Left lobe of liver (tissue), 2 donors: ENCODE results near the gene HSPG2. TPM values are rescaled to one million over a fixed set of nuclear protein-coding genes. Genes with fewer than 3 reads are reported as not detected.
"Not testable (repeated sequence)": the region's sequence is repeated elsewhere in the genome, so short reads cannot be mapped to it uniquely, and the experiment has no call there.

Source experiments
- ATAC-seq: fragments of 200-7000 bp; cut with Tn5 transposase; one replicate; pipeline ENCODE4 v1.9.1; 2020; ENCODE audit warnings: mild to moderate bottlenecking, moderate library complexity
- DNase-seq: peaks from one replicate; pipeline ENCODE4 v3.0.0-alpha.2; 2020; ENCODE audit warnings: low spot score
- total RNA-seq: library from RNA; stranded (reverse); gene quantifications from one replicate; pipeline ENCODE4 v1.2.1, GENCODE V29; 2021
- donor health status: DM: no; HTN: no; CAD: no; lungs with moderate emphysema.
- donor health status: DM: no; HTN: yes; CAD: no.

Gene HSPG2
- total RNA-seq, 1 donor from 2014 or later: 50.8 TPM

DNA sequence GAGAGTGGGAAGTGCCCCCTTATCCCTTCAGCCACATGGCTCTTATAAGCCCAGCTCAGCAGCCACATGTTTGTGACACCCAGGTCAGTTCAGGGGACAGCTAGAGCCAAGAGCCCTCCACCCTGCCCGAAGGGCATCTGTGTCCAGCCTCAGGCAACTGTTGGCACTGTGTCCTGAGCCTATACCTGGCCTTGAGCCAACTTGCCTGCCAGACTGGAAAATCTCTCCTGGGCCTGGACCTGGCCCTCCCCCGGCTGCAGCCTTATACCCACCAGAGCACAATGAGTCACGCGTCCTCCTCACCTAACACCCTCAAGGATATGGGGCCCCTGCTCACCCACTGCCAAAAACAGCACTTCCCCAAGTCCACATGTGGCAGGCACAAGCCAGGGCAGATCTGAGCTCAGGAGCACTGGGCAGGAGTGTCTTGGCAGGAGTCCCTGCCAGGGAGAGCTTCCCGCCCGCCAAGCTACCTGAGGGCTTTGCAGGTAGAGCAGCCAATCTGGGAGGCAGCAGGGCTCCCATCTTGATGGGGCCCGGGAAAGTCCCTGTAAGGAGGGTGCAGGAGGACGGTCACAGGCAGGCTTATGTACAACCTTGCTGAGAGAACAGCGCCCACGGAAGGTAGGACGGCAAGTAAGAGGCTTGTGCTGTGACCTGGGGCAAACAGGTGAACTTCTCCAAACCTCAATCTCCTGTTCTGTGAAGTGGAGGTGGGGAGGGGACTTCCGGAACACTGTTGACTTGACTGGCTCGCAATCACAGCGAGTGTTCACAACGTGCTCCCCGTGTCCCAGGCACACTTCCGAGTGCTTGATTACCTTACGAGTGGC lies 19.8 kb upstream of the HSPG2 start:
- peak; percentile 69 for DNase-seq
- ATAC-seq: peak; percentile 87

DNA sequence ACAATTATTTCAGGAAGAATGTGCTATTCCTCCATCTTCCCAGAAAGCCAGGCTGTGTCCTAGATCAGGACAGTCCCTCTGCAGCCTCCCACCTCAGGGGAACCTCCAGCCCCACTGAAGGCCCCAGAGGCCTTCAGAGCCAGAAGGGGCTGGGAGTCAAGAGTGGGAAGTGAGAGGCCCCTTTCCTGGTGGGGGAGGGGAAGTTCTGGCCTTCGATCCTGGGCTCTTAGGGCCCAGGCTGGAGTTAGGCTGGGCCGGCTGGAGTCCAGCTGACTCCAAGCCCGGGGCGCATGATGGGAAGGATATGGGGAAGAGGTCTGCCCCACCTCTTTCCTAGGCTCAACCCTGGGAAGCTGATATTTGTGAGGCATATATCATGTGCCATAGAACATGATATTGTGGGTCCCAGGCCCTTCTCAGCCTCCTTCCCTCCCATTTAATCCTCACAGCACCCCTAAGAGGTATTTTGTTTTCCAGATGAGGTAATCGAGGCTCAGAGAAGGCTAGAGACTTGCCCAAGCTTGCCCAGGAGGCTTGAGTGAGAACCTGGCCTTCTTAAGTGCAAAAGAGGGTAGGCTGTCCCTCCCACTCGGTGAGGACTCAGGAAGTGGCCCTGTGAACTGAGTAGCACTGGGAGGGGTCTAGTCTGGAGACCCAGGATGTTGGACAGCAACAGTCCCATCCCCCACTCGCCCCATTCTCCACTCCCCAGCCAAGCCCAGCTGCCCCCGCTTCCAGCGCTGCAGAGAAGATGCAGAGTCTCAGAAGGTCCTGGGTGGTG lies 18.6 kb upstream of the HSPG2 start:
- ATAC-seq (no peak), DNase-seq (no peak)

DNA sequence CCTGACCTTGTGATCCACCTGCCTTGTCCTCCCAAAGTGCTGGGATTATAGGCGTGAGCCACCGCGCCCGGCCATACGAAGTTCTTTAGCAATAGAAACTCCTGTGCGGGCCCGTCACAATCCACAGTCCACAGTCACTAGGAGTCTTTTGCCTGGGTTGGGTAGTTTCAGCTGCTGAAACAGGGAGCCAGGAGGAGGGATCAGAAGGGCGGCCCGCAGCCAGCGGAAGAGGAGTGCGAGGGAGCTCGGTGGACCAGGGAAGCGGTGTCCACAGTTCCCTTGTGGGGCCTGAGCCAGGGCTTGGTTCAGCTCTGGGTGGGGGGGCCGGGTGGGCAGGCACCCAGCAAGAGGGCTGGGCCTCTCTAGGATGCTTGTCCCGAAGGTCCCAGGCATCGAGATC lies 17.9 kb upstream of the HSPG2 start:
- DNase-seq (no peak), ATAC-seq (no peak)

DNA sequence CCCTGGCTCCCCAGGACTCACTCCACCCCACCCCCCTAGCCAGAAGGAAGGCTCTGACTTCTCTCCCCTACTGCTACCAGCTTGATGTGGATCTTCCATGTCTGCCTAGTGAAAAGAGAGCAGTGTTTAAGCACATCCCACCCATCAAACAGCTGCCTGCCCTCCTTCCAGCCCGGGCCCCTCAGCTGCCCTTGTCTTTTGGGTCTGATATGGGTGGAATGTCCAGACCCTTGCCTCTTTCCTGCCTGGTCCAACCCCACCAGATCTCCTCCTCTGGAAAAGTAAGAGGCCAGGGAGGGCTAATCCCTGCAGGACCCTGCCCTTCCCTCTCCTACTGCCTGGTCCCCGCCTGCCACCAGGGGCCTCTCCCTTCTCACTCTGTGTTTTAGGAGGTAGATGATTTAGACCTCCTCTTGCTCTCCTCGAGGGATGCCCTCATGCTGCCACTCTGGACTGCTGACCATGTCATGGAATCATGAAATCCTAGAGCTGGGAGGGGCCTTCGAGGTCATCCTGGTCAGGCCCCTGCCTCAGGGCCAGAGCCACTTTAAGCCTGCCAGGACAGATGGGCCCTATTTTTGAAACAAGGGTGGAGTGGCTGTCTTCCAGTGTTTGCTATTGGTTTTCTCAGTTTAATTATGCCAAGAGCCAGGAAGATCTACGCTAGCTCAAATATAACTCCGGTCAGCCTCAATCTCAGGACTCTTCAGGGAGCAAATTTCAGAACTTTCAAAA lies 15.8 kb upstream of the HSPG2 start:
- DNase-seq (no peak), ATAC-seq (no peak)

DNA sequence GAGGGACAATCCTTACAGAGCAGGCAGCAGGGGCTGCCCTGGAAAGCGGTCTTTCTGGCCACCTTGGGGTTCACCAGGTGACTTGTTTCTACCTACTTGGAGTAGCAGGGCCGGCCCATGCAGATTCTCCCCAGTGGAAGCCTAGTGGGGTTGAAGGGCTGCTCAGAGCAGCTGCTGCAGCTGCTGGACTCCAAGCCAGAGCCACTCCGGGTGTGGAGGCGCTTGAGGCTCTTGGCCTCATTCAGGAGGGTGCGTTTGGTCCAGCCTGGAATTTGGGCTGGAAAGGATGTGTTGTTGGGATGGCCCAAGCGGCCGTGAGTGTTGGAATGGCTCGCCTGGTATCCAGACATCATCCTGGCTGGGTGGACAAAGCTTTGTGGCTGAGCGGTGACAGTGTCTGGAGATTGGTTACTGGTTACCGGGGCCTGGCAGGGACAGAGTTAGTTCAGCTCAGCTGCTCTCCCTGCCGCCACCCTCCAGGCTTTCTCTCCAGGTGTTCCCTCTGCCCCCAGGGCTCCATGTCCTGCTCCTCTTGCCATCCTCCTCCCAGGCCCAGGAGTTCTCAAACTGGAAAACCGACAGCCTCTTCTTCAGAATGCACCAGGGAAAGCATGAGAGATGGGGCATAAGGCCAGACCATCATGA lies 14.2 kb upstream of the HSPG2 start:
- no peak for ATAC-seq
- no peak for DNase-seq

DNA sequence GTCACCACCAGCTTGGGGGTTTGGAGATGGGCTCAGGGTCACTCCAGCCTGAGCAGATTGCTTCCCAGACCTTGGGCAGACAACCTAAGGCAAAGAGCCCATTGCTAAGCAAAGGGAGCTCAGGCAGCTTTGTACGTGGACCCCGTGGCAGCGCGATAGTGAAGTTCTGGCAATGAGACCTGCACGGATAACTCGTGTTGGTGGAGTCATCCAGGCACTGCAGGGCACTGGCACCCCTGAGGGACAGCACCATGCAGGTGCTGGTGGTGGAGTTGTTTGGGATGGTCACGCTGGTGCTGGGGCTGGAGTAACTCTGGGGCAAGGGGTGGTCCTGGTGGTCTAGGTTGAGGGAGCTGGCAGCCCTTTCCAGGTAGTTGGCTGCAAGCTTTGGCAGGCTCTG lies 13.6 kb upstream of the HSPG2 start:
- ATAC-seq (no peak), DNase-seq (no peak)

DNA sequence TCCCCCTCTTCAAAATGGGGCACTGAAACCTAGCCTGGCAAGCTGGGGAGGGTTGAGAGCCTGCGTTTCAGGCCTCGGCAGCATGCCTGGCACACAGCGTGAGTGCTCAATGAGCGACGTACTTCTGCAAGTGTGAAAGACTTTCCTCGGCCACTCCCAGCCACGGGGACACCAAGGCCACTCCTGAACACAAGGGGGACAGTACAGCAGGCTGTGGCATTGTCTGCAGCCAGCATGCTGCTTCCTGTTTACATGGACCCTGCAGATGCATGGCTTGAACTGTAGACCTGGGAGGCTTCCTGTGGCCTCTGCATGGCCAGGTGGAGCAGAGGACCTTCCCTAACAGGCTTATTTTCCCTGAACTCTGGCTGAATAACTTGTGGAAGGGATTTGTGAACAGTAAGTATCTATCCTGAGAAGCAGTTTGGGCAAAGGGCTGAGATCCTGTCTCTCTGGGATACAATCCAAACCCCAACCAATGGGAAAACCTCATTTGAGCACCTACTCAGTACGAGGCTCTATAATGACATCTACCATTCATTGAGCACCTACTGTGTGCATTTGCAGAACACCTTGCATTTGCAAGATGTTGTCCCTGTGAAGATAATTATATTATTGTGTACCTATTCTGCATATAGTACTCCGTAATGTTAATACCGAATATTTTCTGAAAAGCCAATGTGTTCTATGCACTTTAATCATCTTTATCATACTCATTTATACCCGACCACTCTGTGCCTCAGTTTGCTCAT lies 9.9 kb upstream of the HSPG2 start:
- ATAC-seq: peak; percentile 78
- DNase-seq: no peak

DNA sequence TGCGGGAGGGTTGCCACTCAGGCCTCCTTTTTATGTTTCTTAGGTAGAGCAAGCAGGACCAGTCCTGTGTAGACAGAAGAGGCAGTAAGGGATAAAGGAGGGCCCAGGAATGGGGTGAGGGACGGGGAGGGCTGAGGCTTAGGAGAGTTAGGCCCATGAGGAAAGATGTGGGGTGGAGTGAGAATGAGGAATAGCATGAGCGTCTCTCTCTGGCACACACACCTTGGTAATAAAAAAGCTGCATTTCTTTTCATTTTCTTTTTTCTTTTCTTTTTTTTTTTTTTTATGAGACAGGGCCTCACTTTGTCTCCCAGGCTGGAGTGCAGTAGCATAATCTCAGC lies 7.6 kb upstream of the HSPG2 start:
- DNase-seq (no peak), ATAC-seq (no peak)

DNA sequence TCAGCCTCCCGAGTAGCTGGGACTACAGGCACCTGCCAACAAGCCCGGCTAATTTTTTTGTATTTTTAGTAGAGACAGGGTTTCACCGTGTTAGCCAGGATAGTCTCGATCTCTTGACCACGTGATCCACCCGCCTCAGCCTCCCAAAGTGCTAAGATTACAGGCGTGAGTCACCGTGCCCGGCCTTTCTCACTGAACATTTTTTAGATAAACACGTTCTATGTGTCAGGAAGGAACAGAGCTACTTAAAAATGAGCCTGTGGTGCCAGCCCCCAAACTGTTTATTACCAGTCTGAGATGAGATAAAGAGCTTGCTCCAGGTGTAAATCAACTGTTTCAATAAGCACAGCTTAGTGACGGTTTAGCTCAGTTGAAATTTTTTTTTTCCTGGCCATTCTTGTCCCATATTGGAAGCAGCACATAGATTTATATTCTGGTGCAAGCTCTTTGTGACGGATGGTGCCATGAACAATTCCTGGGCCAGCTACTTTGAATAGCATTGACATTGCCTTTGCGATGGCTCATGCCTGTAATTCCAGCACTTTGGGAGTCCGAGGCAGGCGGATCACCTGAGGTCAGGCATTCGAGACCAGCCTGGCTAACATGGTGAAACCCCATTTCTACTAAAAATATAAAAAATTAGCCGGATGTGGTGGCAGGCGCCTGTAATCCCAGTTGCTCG lies 6.0 kb upstream of the HSPG2 start:
- not testable (repeated sequence) for ATAC-seq, DNase-seq

DNA sequence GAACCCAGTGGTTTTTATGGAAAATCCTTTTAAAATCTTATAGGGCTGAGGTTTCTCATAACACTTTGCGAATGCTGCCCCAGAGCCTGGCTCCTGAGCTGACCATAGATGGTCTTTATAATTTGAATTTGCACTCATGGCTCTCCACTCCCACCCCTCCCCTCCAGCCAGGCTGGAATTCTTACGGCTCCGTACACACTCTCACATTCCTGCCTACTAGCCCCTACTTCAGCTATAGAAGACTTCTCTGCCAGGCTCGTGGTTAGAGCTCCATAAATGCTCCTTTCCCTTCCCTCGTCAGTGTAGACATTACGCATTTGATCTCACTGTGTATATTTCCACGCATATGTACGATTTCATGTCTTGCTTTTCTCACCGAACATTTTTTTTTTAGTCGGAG lies 5.4 kb upstream of the HSPG2 start:
- DNase-seq (no peak), ATAC-seq (no peak)

DNA sequence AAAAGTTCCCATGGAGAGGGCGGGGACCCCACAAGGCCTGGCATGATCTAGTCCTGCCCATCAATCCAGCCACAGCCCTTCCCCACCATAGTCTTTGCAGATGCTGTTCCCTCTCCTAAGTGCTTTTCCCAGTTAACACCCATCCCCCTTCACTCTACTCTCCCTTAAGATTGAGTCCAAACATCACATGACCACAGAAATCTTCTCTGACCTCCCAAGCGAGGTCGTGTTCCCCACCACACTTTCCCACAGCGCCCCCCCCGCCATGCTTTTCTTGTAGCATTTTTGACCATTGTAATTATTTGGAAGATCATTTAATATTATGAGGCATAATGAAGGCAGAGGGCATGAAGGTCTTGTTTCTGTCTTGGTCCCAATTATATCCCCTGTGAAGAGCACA lies 4.3 kb upstream of the HSPG2 start:
- ATAC-seq (no peak), DNase-seq (no peak)

DNA sequence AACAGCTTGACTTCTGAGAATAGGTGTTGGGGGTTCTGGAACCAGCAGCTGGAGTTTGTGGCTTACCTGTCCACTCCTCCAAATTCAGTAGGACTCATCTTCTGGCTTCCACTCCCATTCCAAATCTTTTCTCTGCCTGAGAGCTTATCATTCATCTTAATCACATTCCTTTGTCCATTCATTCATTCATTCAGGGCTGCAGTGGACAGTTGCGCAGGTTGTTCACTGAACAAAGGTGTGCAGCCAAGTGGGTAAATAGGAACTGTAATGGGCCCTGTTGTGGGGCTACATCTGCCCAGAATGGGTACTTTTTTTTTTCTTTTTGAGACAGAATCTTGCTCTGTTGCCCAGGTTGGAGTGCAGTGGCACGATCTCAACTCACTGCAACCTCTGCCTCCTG lies 3.4 kb upstream of the HSPG2 start:
- ATAC-seq (no peak), DNase-seq (no peak)

DNA sequence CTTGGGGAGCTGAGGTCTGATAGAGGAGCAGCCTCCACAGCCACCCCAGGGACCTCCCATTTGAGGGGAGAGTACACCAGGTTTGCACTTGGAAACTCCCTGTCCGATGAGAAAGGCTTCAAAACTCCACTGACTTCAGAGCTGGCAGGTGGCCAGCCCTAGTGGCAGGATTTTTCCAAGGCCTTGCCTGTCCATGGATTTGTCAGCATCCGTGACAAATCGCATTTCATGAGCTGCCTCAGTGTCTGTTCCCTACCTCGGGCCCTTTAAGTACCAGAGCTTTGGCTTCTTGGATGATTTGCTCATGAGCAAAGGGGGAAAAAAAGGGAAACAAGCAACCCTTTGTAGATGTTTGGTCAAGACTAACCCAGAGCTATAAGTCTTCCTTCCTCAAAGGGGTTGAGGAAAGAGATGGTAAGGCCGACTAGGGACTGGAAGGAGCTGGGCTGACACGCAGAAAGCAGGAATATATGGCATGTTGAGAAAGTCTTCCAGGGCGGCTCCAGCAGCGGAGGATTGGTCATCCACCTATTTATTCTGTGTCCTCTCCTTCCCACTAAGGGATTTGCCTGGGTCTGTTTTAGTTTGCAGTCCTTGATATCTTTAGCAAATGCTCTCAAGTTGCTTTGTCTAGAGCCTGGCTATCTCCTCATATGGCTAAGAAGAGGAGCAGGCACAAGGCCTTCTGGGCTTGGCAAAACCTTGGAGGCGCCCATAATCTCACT lies 2.7 kb upstream of the HSPG2 start:
- ATAC-seq: peak; percentile 17

DNA sequence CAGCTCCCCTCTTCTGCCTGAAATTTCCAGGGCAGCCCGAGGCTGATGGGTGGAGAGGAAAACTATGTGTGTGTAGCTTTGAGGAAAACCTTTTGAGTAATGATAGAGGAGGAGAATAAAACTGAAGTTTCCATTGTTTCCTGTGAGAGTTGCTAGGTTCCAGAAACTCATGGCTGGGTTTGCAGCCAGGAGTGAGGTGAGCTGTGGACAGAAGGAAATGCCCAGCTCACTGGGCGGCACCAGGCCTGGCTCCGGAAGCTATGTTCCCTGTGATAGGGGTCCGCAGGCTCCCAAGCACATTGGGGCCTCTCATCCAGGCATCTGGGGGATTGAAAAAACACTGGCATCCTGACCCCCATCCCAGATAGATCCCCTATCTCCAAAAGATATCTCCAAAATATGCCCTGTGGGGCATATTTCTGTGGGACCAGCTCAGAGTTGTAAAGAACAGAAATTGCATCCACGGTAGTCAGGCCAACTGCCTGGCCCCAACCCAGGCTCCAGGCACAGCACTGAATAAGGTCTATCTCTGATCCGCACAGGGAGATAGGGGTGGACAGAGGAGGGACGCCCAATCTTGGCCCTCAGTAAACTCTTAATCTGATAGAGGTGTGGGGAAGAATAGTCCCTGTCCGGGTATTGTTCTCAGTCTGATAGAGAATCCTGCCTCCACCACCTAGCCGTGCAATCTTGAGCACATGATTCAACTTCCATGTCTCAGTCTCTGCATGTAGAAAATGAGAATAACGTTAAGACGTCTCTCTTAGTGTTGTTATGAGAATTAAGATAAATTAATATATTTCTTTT lies 1.8 kb upstream of the HSPG2 start:
- ATAC-seq (no peak), DNase-seq (no peak)

More for the DNA sequence above, 2.7 kb upstream of the HSPG2 start:
- DNase-seq: peak; percentile 79

DNA sequence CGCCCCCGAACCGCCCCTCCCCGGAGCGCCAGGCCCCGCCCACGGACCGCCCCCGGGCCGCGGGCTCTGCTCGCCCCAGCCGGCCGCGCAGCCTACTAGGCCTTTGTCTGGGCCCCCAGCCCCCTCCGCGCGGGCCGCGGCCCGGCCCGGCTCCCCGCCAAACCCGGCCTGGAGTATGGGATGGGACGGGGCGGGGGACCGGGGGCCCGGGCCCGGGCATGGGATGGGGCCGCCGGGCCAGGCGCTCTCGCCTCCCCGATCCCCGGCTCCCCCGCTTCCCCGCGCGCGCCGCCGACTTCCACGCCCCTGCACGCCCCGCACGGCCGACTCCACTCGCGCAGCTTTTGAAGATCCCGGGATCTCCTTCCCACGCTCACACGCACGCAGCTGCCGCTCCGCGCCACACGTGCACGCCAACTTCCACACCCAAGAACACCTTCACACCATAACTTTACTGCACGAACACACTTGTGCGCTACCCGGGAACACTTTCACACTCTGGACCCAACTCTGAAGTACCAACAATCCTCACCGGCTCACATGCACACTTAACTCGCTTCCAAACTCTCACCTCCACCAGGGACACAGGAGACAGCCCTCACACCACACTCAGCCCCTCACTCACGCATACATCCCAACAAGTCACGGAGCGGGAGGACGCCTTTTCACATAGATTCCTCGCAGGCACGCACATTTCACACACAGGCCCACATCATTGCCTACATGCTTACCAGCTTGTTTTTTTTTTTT lies 437 bp upstream of the HSPG2 start:
- peak; percentile 87 for DNase-seq
- ATAC-seq: peak; percentile 94

DNA sequence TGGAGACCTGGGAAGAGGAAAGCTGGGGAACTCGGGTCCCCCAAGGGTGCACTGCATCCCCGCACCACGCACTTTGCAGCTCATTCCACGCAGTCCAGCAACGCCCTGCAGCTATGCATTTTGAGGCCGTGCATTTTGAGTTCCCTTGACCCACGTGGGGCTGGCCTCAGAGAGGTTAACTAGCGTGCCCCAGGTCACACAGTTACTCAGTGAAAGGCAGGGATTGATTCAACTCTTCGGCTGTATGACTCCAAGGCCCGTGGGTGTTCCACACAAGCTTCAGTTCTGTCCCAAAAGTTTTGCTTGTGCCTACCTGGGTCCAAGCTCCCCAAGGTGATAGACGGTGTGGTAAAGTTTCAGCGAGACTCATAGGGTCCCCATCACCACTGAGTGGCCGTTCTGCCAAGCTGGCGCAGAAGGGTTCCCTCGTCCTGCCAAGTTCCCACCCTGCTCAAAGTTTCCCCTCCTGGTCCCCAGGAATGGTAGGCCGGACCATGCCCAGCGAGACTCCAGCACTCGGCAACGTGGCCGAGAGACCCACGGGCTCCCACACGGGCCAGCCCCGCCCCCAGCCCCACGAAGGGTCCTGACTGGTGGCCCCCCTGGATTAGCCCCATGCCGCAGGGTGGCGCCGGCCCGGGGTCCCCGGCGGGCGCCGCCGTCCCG lies 611 bp downstream of the HSPG2 start:
- peak; percentile 52 for DNase-seq
- no peak for ATAC-seq

DNA sequence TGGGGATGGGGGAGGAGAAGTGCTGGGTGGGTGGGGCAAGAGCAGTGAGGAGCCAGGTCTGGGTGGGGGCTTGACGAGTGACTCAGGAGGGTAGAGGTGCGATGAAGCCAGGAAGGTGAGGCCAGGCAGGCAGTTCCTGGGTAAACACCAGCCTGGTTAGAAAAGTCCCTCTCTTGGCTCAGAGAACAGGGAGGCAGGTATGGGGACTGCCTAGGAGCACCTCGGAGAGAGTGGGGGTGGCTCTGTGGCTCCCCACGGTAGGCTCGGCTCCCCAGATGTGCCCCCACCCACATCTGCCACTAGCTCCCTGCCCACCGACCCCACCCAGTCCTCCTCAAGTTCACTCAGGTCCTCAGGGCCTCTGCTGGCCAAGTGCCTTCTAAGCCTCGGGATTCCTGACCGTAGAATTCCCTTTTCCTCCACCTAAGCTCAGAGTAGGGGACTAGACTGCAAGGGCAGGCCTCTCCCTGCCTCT lies 1.2 kb downstream of the HSPG2 start:
- ATAC-seq (no peak), DNase-seq (no peak)
